Natural killer cell treated with Interleukin-12 subunit alpha and Interleukin-12 subunit beta and Interleukin-15 and Interleukin-18, amount 100 ng/mL, for 72 hours (primary cell): ENCODE results near the gene USP43. TPM values are rescaled to one million over a fixed set of nuclear protein-coding genes. Genes with fewer than 3 reads are reported as not detected.

Source experiments
- ATAC-seq, 2 donors: fragments of 150-1000 bp; cut with Tn5 transposase in 1 of 2; sonication (Bioruptor Pico), chemical (Tn5 transposase) in 1 of 2; 2 replicates each; pipeline ENCODE4 v1.10.0; 2021
- DNase-seq: peaks from one replicate; pipeline ENCODE4 v3.0.0; 2022; ENCODE audit warnings: low spot score
- H3K27ac Mint-ChIP-seq, 2 donors: 1 replicate in 1 of 2; 2 replicates in 1 of 2; pipeline ENCODE4 v1.8.0; 2022; ENCODE audit warnings: mixed read lengths in 2 of 2, mild to moderate bottlenecking in 1 of 2, moderate library complexity in 1 of 2
- H3K27me3 Mint-ChIP-seq, 2 donors: 1 replicate in 1 of 2; 2 replicates in 1 of 2; pipeline ENCODE4 v1.8.0; 2022; ENCODE audit warnings: mixed read lengths in 2 of 2
- H3K36me3 Mint-ChIP-seq: one replicate; pipeline ENCODE4 v1.8.0; 2022; ENCODE audit warnings: mixed read lengths
- H3K4me1 Mint-ChIP-seq, 2 donors: 1 replicate in 1 of 2; 2 replicates in 1 of 2; pipeline ENCODE4 v1.8.0; 2022; ENCODE audit warnings: low read depth in 2 of 2, mixed read lengths in 2 of 2, mild to moderate bottlenecking in 1 of 2
- H3K4me3 Mint-ChIP-seq: one replicate; pipeline ENCODE4 v1.8.0; 2022; ENCODE audit warnings: mixed read lengths
- H3K9me3 Mint-ChIP-seq: 2 replicates; pipeline ENCODE4 v1.8.0; 2022; ENCODE audit warnings: mixed read lengths
- total RNA-seq, 2 donors: library from RNA; stranded (reverse); gene quantifications; one replicate each; pipeline ENCODE4 v1.2.3, GENCODE V29; 2022

The USP43 gene
- total RNA-seq, 2 donors from 2014 or later = 0.59 to 0.95 TPM

- Mint-ChIP-seq H3K4me1 (no peaks in the 10 kb centered on the region), H3K27me3 (peaks cover 20 to 41% of the 10 kb centered on the region in 2 donors), H3K36me3 (no peaks in the 10 kb centered on the region), H3K9me3 (no peaks in the 10 kb centered on the region), H3K27ac (no peak overlapping the region), H3K4me3 (no peak overlapping the region)
- DNase-seq (no peak), ATAC-seq (no peak)
Observed at GRCh38 chr17:9760266-9760665, 114.9 kb downstream of the USP43 start.

- Mint-ChIP-seq H3K27me3 (peaks cover 27 to 39% of the 10 kb centered on the region in 2 donors), H3K4me3 (no peak overlapping the region), H3K36me3 (no peaks in the 10 kb centered on the region), H3K27ac (no peak overlapping the region), H3K9me3 (no peaks in the 10 kb centered on the region), H3K4me1 (no peaks in the 10 kb centered on the region)
- DNase-seq = no peak
- no peak for ATAC-seq
Observed at GRCh38 chr17:9763643-9764042, 118.3 kb downstream of the USP43 start.

GRCh38 chr17:9765322-9765721, 120.0 kb downstream of the USP43 start:
- ATAC-seq = no peak
- no peaks in the 10 kb centered on the region for H3K36me3 Mint-ChIP-seq
- no peaks in the 10 kb centered on the region for H3K4me1 Mint-ChIP-seq

GRCh38 chr17:9766970-9767369, 121.7 kb downstream of the USP43 start:
- no peaks in the 10 kb centered on the region for H3K36me3 Mint-ChIP-seq
- H3K27ac Mint-ChIP-seq = no peak overlapping the region
- peaks cover 18 to 24% of the 10 kb centered on the region in 2 donors for H3K27me3 Mint-ChIP-seq
- no peaks in the 10 kb centered on the region for H3K9me3 Mint-ChIP-seq
- no peak for ATAC-seq
- no peaks in the 10 kb centered on the region for H3K4me1 Mint-ChIP-seq
- DNase-seq = no peak
- H3K4me3 Mint-ChIP-seq = no peak overlapping the region

More at GRCh38 chr17:9765322-9765721, 120.0 kb downstream of the USP43 start:
- no peak overlapping the region for H3K27ac Mint-ChIP-seq
- no peak overlapping the region for H3K4me3 Mint-ChIP-seq
- DNase-seq = no peak
- no peaks in the 10 kb centered on the region for H3K9me3 Mint-ChIP-seq
- H3K27me3 Mint-ChIP-seq = peaks cover 25 to 28% of the 10 kb centered on the region in 2 donors

- H3K36me3 Mint-ChIP-seq = no peaks in the 10 kb centered on the region
- H3K4me3 Mint-ChIP-seq = no peak overlapping the region
- no peaks in the 10 kb centered on the region for H3K4me1 Mint-ChIP-seq
- no peak for DNase-seq
- peaks cover 15 to 24% of the 10 kb centered on the region in 2 donors for H3K27me3 Mint-ChIP-seq
- no peak overlapping the region for H3K27ac Mint-ChIP-seq
- no peak for ATAC-seq
- no peaks in the 10 kb centered on the region for H3K9me3 Mint-ChIP-seq
Observed at GRCh38 chr17:9767432-9767991, 122.2 kb downstream of the USP43 start.

GRCh38 chr17:9768381-9768934, 123.1 kb downstream of the USP43 start:
- H3K27ac Mint-ChIP-seq = no peak overlapping the region
- DNase-seq (no peak), ATAC-seq (no peak)
- no peaks in the 10 kb centered on the region for H3K9me3 Mint-ChIP-seq
- H3K27me3 Mint-ChIP-seq = peaks cover 14 to 21% of the 10 kb centered on the region in 2 donors
- H3K4me1 Mint-ChIP-seq = no peaks in the 10 kb centered on the region
- H3K4me3 Mint-ChIP-seq = no peak overlapping the region
- no peaks in the 10 kb centered on the region for H3K36me3 Mint-ChIP-seq

GRCh38 chr17:9769036-9769695, 123.8 kb downstream of the USP43 start:
- no peak for DNase-seq

GRCh38 chr17:9771465-9771864, 126.1 kb downstream of the USP43 start:
- no peak for ATAC-seq
- Mint-ChIP-seq H3K36me3 (no peaks in the 10 kb centered on the region), H3K4me3 (no peak overlapping the region), H3K27ac (no peak overlapping the region), H3K27me3 (peaks cover 2 to 3% of the 10 kb centered on the region in 2 donors), H3K9me3 (no peaks in the 10 kb centered on the region), H3K4me1 (no peaks in the 10 kb centered on the region)
- no peak for DNase-seq

More at GRCh38 chr17:9769036-9769695, 123.8 kb downstream of the USP43 start:
- H3K4me1 Mint-ChIP-seq = no peaks in the 10 kb centered on the region
- H3K36me3 Mint-ChIP-seq = no peaks in the 10 kb centered on the region
- H3K9me3 Mint-ChIP-seq = no peaks in the 10 kb centered on the region
- ATAC-seq = no peak
- peaks cover 11 to 14% of the 10 kb centered on the region in 2 donors for H3K27me3 Mint-ChIP-seq
- no peak overlapping the region for H3K4me3 Mint-ChIP-seq
- no peak overlapping the region for H3K27ac Mint-ChIP-seq

- Mint-ChIP-seq H3K4me3 (no peak overlapping the region), H3K36me3 (no peaks in the 10 kb centered on the region), H3K9me3 (no peaks in the 10 kb centered on the region), H3K27me3 (peaks cover 0 to 13% of the 10 kb centered on the region in 2 donors), H3K4me1 (no peaks in the 10 kb centered on the region), H3K27ac (no peak overlapping the region)
- no peak for ATAC-seq
- no peak for DNase-seq
Observed at GRCh38 chr17:9772658-9773057, 127.3 kb downstream of the USP43 start.

- no peak overlapping the region for H3K27ac Mint-ChIP-seq
- H3K27me3 Mint-ChIP-seq = peaks cover 15 to 18% of the 10 kb centered on the region in 2 donors
- no peak for DNase-seq
- no peak for ATAC-seq
- H3K4me1 Mint-ChIP-seq = no peaks in the 10 kb centered on the region
- H3K9me3 Mint-ChIP-seq = no peaks in the 10 kb centered on the region
- H3K36me3 Mint-ChIP-seq = no peaks in the 10 kb centered on the region
- H3K4me3 Mint-ChIP-seq = no peak overlapping the region
Observed at GRCh38 chr17:9776911-9777310, 131.6 kb downstream of the USP43 start.

Other genes starting within 250 kb of the USP43 start
- 10 to 100 TPM; 65.2 to 87.7 TPM for gene STX8, start 69.7 kb upstream of the USP43 start, total RNA-seq
- gene CFAP52, start 68.9 kb upstream of the USP43 start, total RNA-seq = not detected
- not detected for gene DHRS7C, start 146.1 kb downstream of the USP43 start, total RNA-seq
- not detected for gene GSG1L2, start 176.6 kb downstream of the USP43 start, total RNA-seq
- not detected for gene GLP2R, start 180.4 kb downstream of the USP43 start, total RNA-seq